ENCODE results near the gene GAPDH. TPM values are rescaled to one million over a fixed set of nuclear protein-coding genes. Genes with fewer than 3 reads are reported as not detected.

GAPDH gene
- polyA plus RNA-seq, 2 of the 4 experiments (the other 2 are of a cell fraction): 6,463 to 10,036 TPM

DNA sequence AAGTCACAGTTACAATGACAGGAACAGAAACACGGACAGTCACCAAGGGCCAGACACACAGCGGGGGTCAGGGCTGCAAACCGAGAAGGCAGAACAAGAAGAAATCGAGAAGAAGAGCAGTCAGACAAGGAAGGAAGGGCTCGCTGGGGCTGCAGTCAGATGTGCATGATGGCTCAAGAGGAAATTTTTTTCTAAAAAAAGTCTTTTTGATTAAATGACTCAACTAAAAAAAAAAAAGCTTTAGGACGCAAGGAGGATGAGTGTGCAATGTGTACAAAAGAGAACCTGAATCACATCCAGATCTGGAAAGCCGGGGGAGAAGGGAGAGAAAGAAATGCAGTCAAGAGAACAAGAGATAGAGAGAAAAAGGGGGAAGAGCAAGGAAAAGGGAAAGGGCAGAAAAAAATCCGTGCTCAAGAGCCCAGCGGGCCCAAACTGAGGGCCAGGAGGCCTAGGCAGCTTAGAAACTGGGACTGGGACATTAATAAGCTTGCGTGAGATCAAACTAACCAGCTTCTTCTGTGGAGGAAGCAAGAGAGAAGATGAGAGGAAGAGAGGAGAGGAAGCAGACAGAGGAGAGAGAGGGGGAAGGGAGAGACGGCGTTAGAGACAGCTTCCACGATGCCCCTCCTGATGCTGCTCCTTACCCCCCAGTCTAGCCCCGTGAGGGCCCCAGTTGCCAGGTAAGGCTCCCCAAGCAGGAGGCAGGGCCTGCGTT lies 14.8 kb downstream of the GAPDH start:
- Histone ChIP-seq H3K4me2 (peak overlapping the region; percentile 62), H3K9me3 (no peaks in the 10 kb centered on the region), H3K27ac (peak overlapping the region; percentile 60 to 79), H3K4me3 (no peak overlapping the region), H3K4me1 (peaks cover 41% of the 10 kb centered on the region)
- TF ChIP-seq FOSL2 (IDR thresholded peaks at IDR 0.05) (no peak), FOSL2 (CRISPR knock-in tag; IDR thresholded peaks at IDR 0.05) (peak; percentile 48), KDM5A (IDR thresholded peaks at IDR 0.05) (no peak)
- TF ChIP-seq, protein P1, sequence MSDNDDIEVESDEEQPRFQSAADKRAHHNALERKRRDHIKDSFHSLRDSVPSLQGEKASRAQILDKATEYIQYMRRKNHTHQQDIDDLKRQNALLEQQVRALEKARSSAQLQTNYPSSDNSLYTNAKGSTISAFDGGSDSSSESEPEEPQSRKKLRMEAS (IDR thresholded peaks at IDR 0.05): 0 out of 2 replicates have a peak, but pooled peaks have one; percentile 2
- POLR2A ChIA-PET: interaction anchor here (0.6 to 3.4 kb wide), 5 partner anchors 14 to 51 kb away, joined by 3 to 34 read pairs (median 4); partner anchors contain the start of genes GAPDH and NOP2
- ATAC-seq: peak; percentile 14 to 16; a peak in 3 of 6 replicates
- DNase-seq (ENCODE audit: low read depth in 1 of 2, low spot score in 1 of 2): peak in 1 of 2 experiments; percentile 48
- CTCF ChIA-PET: interaction anchor here (0.8 to 25.9 kb wide), 9 partner anchors 2 to 276 kb away, joined by 3 to 491 read pairs (median 4); partner anchors contain the start of genes GAPDH, IFFO1 and NOP2
- 66% methylated on average over 15 of the region's 15 CpGs for WGBS (ENCODE audit: missing lambda C conversion rate)
- FAIRE-seq: no peak

DNA sequence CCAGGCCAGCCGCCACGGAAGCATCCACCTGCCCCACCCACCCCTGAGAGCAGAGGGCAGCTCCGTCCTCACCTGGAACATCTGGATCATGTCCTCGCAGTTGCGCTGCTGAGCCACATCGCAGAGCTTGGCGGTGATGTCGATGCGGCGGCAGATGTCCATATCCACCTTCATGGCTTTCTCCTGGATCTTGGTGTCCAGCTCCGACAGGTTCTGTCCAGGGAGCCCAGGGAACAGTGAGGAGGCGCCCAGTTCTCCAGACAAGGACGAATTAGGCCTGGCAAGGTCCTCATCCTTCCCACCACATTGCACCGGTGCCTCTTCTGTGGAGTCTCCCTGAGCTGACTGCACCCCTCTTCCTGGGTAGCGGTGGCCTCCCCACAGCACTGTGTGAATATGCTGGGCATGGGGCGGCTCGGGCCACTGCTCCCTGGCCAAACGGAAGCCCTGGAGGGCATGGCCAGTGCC lies 15.4 kb downstream of the GAPDH start:
- ATAC-seq (no peak), FAIRE-seq (no peak), DNase-seq (ENCODE audit: low read depth in 1 of 2, low spot score in 1 of 2) (no peak)
- Histone ChIP-seq H3K4me1 (peaks cover 41% of the 10 kb centered on the region), H3K4me2 (peak overlapping the region; percentile 62), H3K4me3 (no peak overlapping the region), H3K27ac (peak overlapping the region; percentile 60 to 79; a peak in 5 of 6 replicates), H3K9me3 (no peaks in the 10 kb centered on the region)
- CTCF ChIA-PET: interaction anchor here (0.8 to 25.9 kb wide), 6 partner anchors 3 to 275 kb away, joined by 3 to 491 read pairs (median 5); partner anchors contain the start of genes GAPDH, IFFO1 and NOP2
- POLR2A ChIA-PET: interaction anchor here (0.6 to 3.4 kb wide), 5 partner anchors 14 to 50 kb away, joined by 3 to 34 read pairs (median 4); partner anchors contain the start of genes GAPDH and NOP2
- 97% methylated on average over 16 of the region's 18 CpGs for WGBS (ENCODE audit: missing lambda C conversion rate)
- TF ChIP-seq MAFK (IDR thresholded peaks at IDR 0.05; ENCODE audit: partially characterized antibody) (no peak), HOXB5 (CRISPR knock-in tag; IDR thresholded peaks at IDR 0.05) (no peak), KDM1A (IDR thresholded peaks at IDR 0.05; ENCODE audit: low read depth) (no peak)

DNA sequence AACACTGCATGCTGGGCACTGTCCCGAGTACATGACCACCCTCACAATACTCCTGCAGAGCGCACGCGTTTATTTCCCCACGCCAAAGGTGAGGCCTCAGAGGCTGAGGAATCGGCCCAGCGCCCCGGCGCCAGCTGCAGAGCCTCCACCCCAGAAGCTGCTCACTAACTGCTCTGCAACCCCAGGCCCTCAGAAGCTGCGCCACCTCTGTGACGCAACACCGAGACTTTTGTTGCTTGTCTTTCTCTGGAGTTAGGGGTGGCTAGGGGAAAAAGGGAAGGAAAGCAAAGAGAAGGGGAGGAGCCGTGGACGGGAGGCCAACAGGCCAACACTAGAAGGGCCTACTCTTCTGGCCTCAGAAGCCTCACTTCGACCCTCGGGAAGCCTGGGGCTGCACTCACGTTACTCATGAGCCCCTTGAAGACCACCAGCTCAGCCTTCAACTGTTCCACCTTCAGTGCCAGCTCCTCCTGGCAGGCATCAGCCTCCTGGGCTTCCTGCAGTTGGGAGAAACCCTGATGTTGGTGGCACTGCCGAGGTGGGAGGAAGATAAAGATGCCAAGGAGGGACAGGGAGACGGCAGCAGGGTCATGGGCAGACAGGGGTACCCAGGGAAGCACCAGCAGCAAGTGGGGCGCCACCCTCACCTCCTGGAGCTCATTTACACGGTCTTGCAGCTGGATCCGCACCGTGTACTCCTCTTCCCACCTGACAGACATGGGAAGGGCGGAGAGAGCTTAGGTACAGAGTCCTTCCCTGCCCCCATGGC lies 16.2 kb downstream of the GAPDH start:
- Histone ChIP-seq H3K4me1 (peaks cover 41% of the 10 kb centered on the region), H3K9me3 (no peaks in the 10 kb centered on the region), H3K4me3 (no peak overlapping the region), H3K27ac (peak overlapping the region in 1 of 2 experiments; percentile 79; a peak in 2 of 6 replicates), H3K4me2 (no peak overlapping the region)
- FAIRE-seq: no peak
- TF ChIP-seq RNF2 (IDR thresholded peaks at IDR 0.05; ENCODE audit: borderline replicate concordance, low read depth): no peak
- TF ChIP-seq CEBPB (IDR thresholded peaks at IDR 0.05): 0 out of 4 replicates have a peak, but pooled peaks of 1 of the 2 experiments have one; percentile 32
- DNase-seq (ENCODE audit: low read depth in 1 of 2, low spot score in 1 of 2): no peak
- ATAC-seq: no peak
- ChIA-PET CTCF (interaction anchor here (0.8 to 25.9 kb wide), 6 partner anchors 4 to 274 kb away, joined by 3 to 491 read pairs (median 6); partner anchors contain the start of genes GAPDH, IFFO1 and NOP2), POLR2A (interaction anchor here (0.5 to 3.4 kb wide), 3 partner anchors 9 to 15 kb away, joined by 3 to 34 read pairs (median 6); partner anchors contain the start of gene GAPDH)
- 90% methylated on average over 23 of the region's 24 CpGs for WGBS (ENCODE audit: missing lambda C conversion rate)

DNA sequence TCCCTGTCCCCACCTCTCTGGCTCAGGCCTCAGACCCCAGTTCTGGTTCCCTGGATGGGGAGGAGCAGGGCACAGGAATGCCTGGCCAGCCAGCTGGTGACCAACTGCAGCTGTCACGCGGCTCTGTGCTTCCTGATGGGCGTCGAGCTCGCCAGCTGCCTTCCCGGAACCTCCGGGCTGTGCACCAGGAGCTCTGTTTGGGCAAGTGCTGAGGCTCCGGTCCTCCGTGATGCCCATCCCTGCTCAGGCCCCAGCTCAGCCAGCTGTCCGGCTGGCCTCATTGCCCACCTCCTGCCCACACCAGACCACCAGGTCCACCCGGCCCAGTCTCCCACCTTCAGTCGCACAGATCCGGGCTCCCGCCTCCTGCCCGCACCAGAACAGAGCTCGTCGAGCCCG lies 16.7 kb downstream of the GAPDH start:
- Histone ChIP-seq H3K4me2 (no peak overlapping the region), H3K27ac (peak overlapping the region in 1 of 2 experiments; percentile 49; a peak in 2 of 6 replicates), H3K4me3 (no peak overlapping the region), H3K9me3 (no peaks in the 10 kb centered on the region), H3K4me1 (peaks cover 41% of the 10 kb centered on the region)
- WGBS (ENCODE audit: missing lambda C conversion rate): 97% methylated on average over 18 of the region's 18 CpGs
- FAIRE-seq: no peak
- no peak for TF ChIP-seq HOXA7 (CRISPR knock-in tag; IDR thresholded peaks at IDR 0.05)
- no peak for TF ChIP-seq BHLHE40 (IDR thresholded peaks at IDR 0.05; ENCODE audit: low read depth, low read length)
- no peak for TF ChIP-seq HDAC2 (IDR thresholded peaks at IDR 0.05)
- TF ChIP-seq SMC3 (IDR thresholded peaks at IDR 0.05): no peak
- TF ChIP-seq MAFK (IDR thresholded peaks at IDR 0.05; ENCODE audit: partially characterized antibody): no peak
- TF ChIP-seq NPAS2 (CRISPR knock-in tag; IDR thresholded peaks at IDR 0.05; ENCODE audit: borderline replicate concordance): no peak
- no peak for TF ChIP-seq MAZ (IDR thresholded peaks at IDR 0.05; ENCODE audit: borderline replicate concordance, low read depth, low read length)
- TF ChIP-seq FOSB (CRISPR knock-in tag; IDR thresholded peaks at IDR 0.05): no peak
- TF ChIP-seq RCOR1 (IDR thresholded peaks at IDR 0.05; ENCODE audit: low read depth, low read length): no peak
- no peak for TF ChIP-seq RNF2 (IDR thresholded peaks at IDR 0.05; ENCODE audit: borderline replicate concordance, low read depth)
- TF ChIP-seq KDM5A (IDR thresholded peaks at IDR 0.05): no peak
- TF ChIP-seq HEYL (CRISPR knock-in tag; IDR thresholded peaks at IDR 0.05): no peak
- TF ChIP-seq, protein P2, sequence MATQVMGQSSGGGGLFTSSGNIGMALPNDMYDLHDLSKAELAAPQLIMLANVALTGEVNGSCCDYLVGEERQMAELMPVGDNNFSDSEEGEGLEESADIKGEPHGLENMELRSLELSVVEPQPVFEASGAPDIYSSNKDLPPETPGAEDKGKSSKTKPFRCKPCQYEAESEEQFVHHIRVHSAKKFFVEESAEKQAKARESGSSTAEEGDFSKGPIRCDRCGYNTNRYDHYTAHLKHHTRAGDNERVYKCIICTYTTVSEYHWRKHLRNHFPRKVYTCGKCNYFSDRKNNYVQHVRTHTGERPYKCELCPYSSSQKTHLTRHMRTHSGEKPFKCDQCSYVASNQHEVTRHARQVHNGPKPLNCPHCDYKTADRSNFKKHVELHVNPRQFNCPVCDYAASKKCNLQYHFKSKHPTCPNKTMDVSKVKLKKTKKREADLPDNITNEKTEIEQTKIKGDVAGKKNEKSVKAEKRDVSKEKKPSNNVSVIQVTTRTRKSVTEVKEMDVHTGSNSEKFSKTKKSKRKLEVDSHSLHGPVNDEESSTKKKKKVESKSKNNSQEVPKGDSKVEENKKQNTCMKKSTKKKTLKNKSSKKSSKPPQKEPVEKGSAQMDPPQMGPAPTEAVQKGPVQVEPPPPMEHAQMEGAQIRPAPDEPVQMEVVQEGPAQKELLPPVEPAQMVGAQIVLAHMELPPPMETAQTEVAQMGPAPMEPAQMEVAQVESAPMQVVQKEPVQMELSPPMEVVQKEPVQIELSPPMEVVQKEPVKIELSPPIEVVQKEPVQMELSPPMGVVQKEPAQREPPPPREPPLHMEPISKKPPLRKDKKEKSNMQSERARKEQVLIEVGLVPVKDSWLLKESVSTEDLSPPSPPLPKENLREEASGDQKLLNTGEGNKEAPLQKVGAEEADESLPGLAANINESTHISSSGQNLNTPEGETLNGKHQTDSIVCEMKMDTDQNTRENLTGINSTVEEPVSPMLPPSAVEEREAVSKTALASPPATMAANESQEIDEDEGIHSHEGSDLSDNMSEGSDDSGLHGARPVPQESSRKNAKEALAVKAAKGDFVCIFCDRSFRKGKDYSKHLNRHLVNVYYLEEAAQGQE (IDR thresholded peaks at IDR 0.05): no peak
- DNase-seq (ENCODE audit: low read depth in 1 of 2, low spot score in 1 of 2): no peak
- ChIA-PET CTCF (interaction anchor here (0.6 to 25.9 kb wide), 9 partner anchors 4 to 274 kb away, joined by 3 to 491 read pairs (median 4); partner anchors contain the start of genes GAPDH, IFFO1 and NOP2), POLR2A (interaction anchor here (0.9 to 3.4 kb wide), 3 partner anchors 16 to 215 kb away, joined by 3 to 34 read pairs (median 5); partner anchors contain the start of genes GAPDH and NOP2)
- ATAC-seq: no peak

Measured in A549 (cell line).